Left lung (tissue), 10 donors: ENCODE measurements around the gene VHLL. TPM values are rescaled to one million over a fixed set of nuclear protein-coding genes. Genes with fewer than 3 reads are reported as not detected.

Experiments
- ATAC-seq: fragments of 200-7000 bp; cut with Tn5 transposase; one replicate; pipeline ENCODE4 v1.9.1; 2020; ENCODE audit warnings: moderate library complexity
- DNase-seq, 4 donors: peaks; one replicate each; pipeline ENCODE4 v3.0.0-alpha.2; 2013 to 2020
- H3K27ac ChIP-seq, 2 donors: fragments of 200-600 bp; sonication (generic) in 1 of 2; one replicate each; pipeline versions ENCODE4 v1.5.0 to v1.8.0; 2020 to 2021
- H3K27me3 ChIP-seq, 2 donors: fragments of 200-600 bp; sonication (generic) in 1 of 2; one replicate each; pipeline versions ENCODE4 v1.5.0 to v1.8.0; 2020 to 2021
- H3K36me3 ChIP-seq, 2 donors: fragments of 200-600 bp; sonication (generic) in 1 of 2; one replicate each; pipeline versions ENCODE4 v1.5.0 to v1.8.0; 2020 to 2021
- H3K4me1 ChIP-seq, 2 donors: fragments of 200-600 bp; one replicate each; pipeline ENCODE4 v1.8.0; 2021
- H3K4me3 ChIP-seq, 2 donors: fragments of 200-600 bp; sonication (generic) in 1 of 2; one replicate each; pipeline versions ENCODE4 v1.5.0 to v1.8.0; 2020 to 2021; ENCODE audit warnings: mild to moderate bottlenecking in 1 of 2
- H3K9me3 ChIP-seq, 2 donors: fragments of 200-600 bp; sonication (generic) in 1 of 2; one replicate each; pipeline versions ENCODE4 v1.5.0 to v1.8.0; 2020 to 2021
- intact Hi-C, 2 donors: fragments of 100-400 bp; cut with DNase I; formaldehyde crosslinking; loops; one replicate each; pipeline versions ENCODE4 v1.11.2 to v1.14.2; 2022
- polyA plus RNA-seq, 6 donors: library from polyadenylated mRNA; unstranded; fragments of 120-200 nt; gene quantifications; one replicate each; pipeline ENCODE4 v1.2.1, GENCODE V29; 2013; ENCODE audit not compliant: insufficient read length in 6 of 6
- total RNA-seq, 2 donors: library from RNA; stranded (reverse); fragmentation: NEBNext Ultra II Directional; extraction: Animal tissue kit (Norgen Biotek cat#: 25700); gene quantifications; one replicate each; pipeline ENCODE4 v1.2.1, GENCODE V29; 2021
- TF ChIP-seq, protein P1 (sequence below), 2 donors: fragments of 200-600 bp; sonication (generic) in 1 of 2; IDR thresholded peaks; one replicate each; pipeline versions ENCODE4 v1.5.0 to v1.8.0; 2021; ENCODE audit warnings: antibody characterized with exemption in 2 of 2
- donor health status: DM: no; HTN: yes; CAD: no.
- donor health status: DM: no; HTN: no; CAD: no.

VHLL gene
- total and polyA plus RNA-seq, 8 donors, result not detected

DNA sequence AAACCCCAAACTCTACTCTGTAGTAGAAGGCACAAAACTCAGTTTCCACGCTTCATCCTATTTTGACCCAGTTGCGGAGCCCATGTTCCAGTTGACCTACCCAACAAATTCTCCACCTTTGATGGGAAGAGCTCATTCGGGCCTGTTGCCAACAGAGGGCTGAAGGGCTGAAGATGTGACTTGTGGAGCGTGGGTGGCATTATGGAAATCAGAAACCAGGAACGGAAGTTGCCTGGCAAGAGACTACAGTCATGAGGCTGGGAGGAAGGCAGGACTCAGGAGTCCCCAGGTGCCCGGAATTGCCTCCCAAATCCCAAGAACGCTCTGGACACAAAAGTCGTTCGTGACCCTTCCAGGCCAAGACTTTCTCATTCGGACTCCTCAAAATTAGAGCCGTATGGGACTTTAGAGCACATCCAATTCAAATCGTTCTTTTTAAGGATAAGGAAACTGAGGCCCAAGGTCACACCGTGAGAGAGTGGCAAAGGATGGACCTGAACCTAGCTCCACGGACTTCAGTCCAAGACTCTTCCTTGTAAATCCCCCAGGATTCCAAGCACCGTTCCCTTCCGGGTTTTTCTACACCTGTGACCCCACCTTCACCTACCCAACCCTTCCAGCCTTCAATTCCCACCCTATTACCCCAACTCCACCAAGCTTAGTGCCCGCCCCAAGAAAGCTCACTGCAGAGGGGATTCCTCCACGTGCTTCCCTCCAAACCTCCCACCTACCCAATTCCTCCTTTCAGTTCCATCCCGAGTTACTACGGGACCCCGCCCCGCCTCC lies 17.2 kb downstream of the VHLL start:
- Histone ChIP-seq H3K27ac (peak overlapping the region; percentile 89 to 96), H3K9me3 (no peaks in the 10 kb centered on the region), H3K27me3 (no peaks in the 10 kb centered on the region), H3K4me3 (peak overlapping the region; percentile 81 to 83), H3K4me1 (peaks cover 16 to 46% of the 10 kb centered on the region in 2 donors), H3K36me3 (peaks cover 0 to 37% of the 10 kb centered on the region in 2 donors)
- peak; percentile 32 for ATAC-seq
- TF ChIP-seq, protein P1, sequence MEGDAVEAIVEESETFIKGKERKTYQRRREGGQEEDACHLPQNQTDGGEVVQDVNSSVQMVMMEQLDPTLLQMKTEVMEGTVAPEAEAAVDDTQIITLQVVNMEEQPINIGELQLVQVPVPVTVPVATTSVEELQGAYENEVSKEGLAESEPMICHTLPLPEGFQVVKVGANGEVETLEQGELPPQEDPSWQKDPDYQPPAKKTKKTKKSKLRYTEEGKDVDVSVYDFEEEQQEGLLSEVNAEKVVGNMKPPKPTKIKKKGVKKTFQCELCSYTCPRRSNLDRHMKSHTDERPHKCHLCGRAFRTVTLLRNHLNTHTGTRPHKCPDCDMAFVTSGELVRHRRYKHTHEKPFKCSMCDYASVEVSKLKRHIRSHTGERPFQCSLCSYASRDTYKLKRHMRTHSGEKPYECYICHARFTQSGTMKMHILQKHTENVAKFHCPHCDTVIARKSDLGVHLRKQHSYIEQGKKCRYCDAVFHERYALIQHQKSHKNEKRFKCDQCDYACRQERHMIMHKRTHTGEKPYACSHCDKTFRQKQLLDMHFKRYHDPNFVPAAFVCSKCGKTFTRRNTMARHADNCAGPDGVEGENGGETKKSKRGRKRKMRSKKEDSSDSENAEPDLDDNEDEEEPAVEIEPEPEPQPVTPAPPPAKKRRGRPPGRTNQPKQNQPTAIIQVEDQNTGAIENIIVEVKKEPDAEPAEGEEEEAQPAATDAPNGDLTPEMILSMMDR (IDR thresholded peaks at IDR 0.05), result no peak
- DNase-seq, result peak in 1 of 4 donors; percentile 56
- intact Hi-C loops, result no loop called here

DNA sequence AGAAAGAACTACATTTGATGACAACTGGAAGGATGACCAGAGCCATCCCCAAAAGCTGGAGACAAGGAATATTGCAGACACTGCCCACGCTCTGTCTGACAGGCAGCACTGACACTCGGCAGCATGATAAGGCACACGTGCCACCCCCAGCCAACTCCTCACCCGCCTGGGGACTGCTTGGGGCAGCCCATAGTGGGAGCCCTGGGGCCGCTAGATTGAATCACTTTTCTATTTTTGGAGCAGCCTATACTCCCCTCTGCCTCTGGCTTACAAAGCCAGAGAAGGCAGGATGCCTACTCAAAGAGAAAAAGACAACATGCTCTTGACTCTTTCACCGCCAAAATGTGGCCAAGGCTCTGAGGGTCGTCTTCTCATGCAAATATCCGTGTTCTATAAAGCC lies 17.8 kb downstream of the VHLL start:
- Histone ChIP-seq H3K4me1 (peaks cover 16 to 51% of the 10 kb centered on the region in 2 donors), H3K27ac (peak overlapping the region in 1 of 2 donors; percentile 96), H3K27me3 (no peaks in the 10 kb centered on the region), H3K9me3 (no peaks in the 10 kb centered on the region), H3K36me3 (peaks cover 0 to 43% of the 10 kb centered on the region in 2 donors), H3K4me3 (peak overlapping the region in 1 of 2 donors; percentile 83)
- intact Hi-C loops, result no loop called here
- ATAC-seq, result peak; percentile 2
- TF ChIP-seq, protein P1 (IDR thresholded peaks at IDR 0.05), result no peak
- no peak for DNase-seq

DNA sequence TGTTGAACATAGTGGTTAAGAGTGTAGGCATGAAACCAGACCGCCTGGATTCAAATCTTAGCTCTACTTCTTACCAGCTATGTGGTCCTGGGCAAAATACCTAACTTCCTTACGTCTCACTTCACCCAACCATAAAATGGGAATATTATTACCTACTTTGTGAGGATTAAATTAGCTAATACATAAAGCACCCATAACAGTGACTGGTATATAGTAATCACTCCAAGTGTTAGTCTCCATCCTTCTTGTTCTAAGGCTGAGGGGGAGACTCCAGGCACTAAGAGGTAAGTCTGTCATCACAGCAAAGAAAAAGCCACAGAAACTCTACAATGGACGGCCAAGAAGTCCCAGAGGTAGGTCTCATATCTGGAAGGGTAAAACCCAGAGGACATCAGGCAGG lies 19.3 kb downstream of the VHLL start:
- Histone ChIP-seq H3K4me3 (no peak overlapping the region), H3K27me3 (no peaks in the 10 kb centered on the region), H3K27ac (no peak overlapping the region), H3K9me3 (no peaks in the 10 kb centered on the region), H3K36me3 (peaks cover 0 to 46% of the 10 kb centered on the region in 2 donors), H3K4me1 (peaks cover 16 to 49% of the 10 kb centered on the region in 2 donors)
- TF ChIP-seq, protein P1 (IDR thresholded peaks at IDR 0.05), result no peak
- ATAC-seq (no peak), DNase-seq (no peak)
- intact Hi-C loops, result no loop called here

DNA sequence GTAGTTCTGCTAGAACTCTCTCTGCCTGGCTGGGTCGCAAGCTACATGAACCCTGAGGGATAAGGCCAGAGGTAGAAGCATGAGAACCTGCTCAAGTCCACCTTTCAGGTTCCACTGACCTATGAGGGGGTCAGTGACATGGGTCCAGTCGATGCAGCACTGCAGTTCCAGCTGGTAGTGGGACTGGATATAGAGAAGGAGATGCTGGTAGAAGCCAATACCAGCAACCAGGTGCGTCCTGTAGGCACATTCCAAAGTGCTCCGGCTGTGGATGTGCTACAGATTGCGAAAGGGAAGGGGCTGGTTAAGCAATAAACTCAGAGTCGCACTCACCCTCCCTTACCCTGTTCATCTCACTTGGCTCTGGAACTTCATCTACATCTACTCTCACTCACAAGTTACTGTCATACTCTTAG lies 22.1 kb downstream of the VHLL start:
- Histone ChIP-seq H3K27ac (peak overlapping the region in 1 of 2 donors; percentile 48), H3K36me3 (peaks cover 0 to 74% of the 10 kb centered on the region in 2 donors), H3K27me3 (no peaks in the 10 kb centered on the region), H3K4me3 (no peak overlapping the region), H3K4me1 (peaks cover 10 to 32% of the 10 kb centered on the region in 2 donors), H3K9me3 (no peaks in the 10 kb centered on the region)
- intact Hi-C loops, result no loop called here
- ATAC-seq, result peak; percentile 65
- no peak for DNase-seq
- TF ChIP-seq, protein P1 (IDR thresholded peaks at IDR 0.05), result no peak

DNA sequence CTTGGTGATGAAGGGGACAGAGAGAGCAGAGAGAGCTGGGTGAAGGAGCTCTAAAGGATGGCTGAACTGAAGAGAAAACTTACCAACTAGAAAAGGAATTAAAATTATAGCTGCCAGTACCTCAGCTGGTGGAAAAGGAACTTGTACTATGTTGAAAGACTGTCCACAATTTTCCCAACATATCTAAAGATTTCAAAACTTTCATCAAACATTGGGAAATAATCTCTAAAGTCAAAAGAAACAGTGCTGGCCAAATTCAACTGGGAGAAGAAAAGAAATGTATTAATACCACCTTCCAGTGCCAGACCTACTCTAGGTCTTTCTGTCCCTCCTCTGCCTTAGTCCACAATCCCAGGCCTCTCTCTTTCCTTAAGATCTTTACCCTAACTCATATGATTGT lies 22.6 kb downstream of the VHLL start:
- H3K4me3 ChIP-seq, result no peak overlapping the region
- ATAC-seq (peak; percentile 11), DNase-seq (no peak)
- TF ChIP-seq, protein P1 (IDR thresholded peaks at IDR 0.05), result no peak
- intact Hi-C loops, result no loop called here
- no peaks in the 10 kb centered on the region for H3K27me3 ChIP-seq
- H3K36me3 ChIP-seq, result peaks cover 0 to 79% of the 10 kb centered on the region in 2 donors
- no peaks in the 10 kb centered on the region for H3K9me3 ChIP-seq
- H3K4me1 ChIP-seq, result peaks cover 6 to 31% of the 10 kb centered on the region in 2 donors
- H3K27ac ChIP-seq, result peak overlapping the region in 1 of 2 donors; percentile 48
